H9 (cell line): ENCODE results near the gene TSPYL6. TPM values are rescaled to one million over a fixed set of nuclear protein-coding genes. Genes with fewer than 3 reads are reported as not detected.
"Not testable (repeated sequence)": the region's sequence is repeated elsewhere in the genome, so short reads cannot be mapped to it uniquely, and the experiment has no call there.

Source experiments
- DNase-seq: peaks from one replicate; pipeline ENCODE4 v3.0.0-alpha.2; 2017
- H2AFZ ChIP-seq: one replicate; pipeline ENCODE4 v1.6.1; 2013; ENCODE audit warnings: mild to moderate bottlenecking, low read length, control low read depth, moderate library complexity
- H2AK5ac ChIP-seq: 2 replicates; pipeline ENCODE4 v1.6.1; 2013; ENCODE audit warnings: low read length, control low read depth, mixed read lengths; ENCODE audit not compliant: insufficient read length
- H2BK120ac ChIP-seq: one replicate; pipeline ENCODE4 v1.6.1; 2013; ENCODE audit warnings: low read depth, mild to moderate bottlenecking, low read length, control low read depth, inconsistent platforms; ENCODE audit not compliant: poor library complexity, severe bottlenecking
- H2BK12ac ChIP-seq: 2 replicates; pipeline ENCODE4 v1.6.1; 2013; ENCODE audit warnings: low read length, control low read depth, mixed read lengths, low read depth; ENCODE audit not compliant: insufficient read length
- H2BK15ac ChIP-seq: 2 replicates; pipeline ENCODE4 v1.6.1; 2013; ENCODE audit warnings: low read depth, low read length, control low read depth
- H2BK20ac ChIP-seq: one replicate; pipeline ENCODE4 v1.6.1; 2013; ENCODE audit warnings: low read depth, mild to moderate bottlenecking, low read length, control low read depth, inconsistent platforms; ENCODE audit not compliant: poor library complexity, severe bottlenecking
- H2BK5ac ChIP-seq: 2 replicates; pipeline ENCODE4 v1.6.1; 2013; ENCODE audit warnings: low read length, control low read depth, mixed read lengths; ENCODE audit not compliant: insufficient read length
- H3K14ac ChIP-seq: 2 replicates; pipeline ENCODE4 v1.6.1; 2013; ENCODE audit warnings: low read length, control low read depth; ENCODE audit not compliant: insufficient read depth
- H3K18ac ChIP-seq: 2 replicates; pipeline ENCODE4 v1.6.1; 2013; ENCODE audit warnings: low read depth, mild to moderate bottlenecking, mixed read lengths, low read length, control low read depth; ENCODE audit not compliant: insufficient read length
- H3K23ac ChIP-seq: 2 replicates; pipeline ENCODE4 v1.6.1; 2013; ENCODE audit warnings: low read length, control low read depth, mixed read lengths, low read depth; ENCODE audit not compliant: insufficient read length
- H3K23me2 ChIP-seq: 2 replicates; pipeline ENCODE4 v1.6.1; 2013; ENCODE audit warnings: low read depth, mild to moderate bottlenecking, mixed read lengths, low read length, control low read depth; ENCODE audit not compliant: insufficient read length, poor library complexity, severe bottlenecking
- H3K27ac ChIP-seq: 2 replicates; pipeline ENCODE4 v1.5.1; 2013; ENCODE audit warnings: low read length, control low read depth, mixed read lengths, low read depth; ENCODE audit not compliant: insufficient read length
- H3K27me3 ChIP-seq: 2 replicates; pipeline ENCODE4 v1.6.1; 2013; ENCODE audit warnings: low read length, control low read depth, inconsistent platforms; ENCODE audit not compliant: insufficient read depth
- H3K4ac ChIP-seq: 2 replicates; pipeline ENCODE4 v1.6.1; 2013; ENCODE audit warnings: low read depth, mild to moderate bottlenecking, control low read depth, inconsistent platforms, low read length, moderate library complexity
- H3K4me1 ChIP-seq: 2 replicates; pipeline ENCODE4 v1.6.1; 2013; ENCODE audit warnings: low read length, control low read depth, inconsistent platforms; ENCODE audit not compliant: insufficient read depth
- H3K4me2 ChIP-seq: 2 replicates; pipeline ENCODE4 v1.6.1; 2013; ENCODE audit warnings: low read length, control low read depth, mixed read lengths; ENCODE audit not compliant: insufficient read length, insufficient read depth
- H3K56ac ChIP-seq: 2 replicates; pipeline ENCODE4 v1.6.1; 2013; ENCODE audit warnings: low read depth, mild to moderate bottlenecking, mixed read lengths, low read length, control low read depth; ENCODE audit not compliant: insufficient read length
- H3K79me1 ChIP-seq: 2 replicates; pipeline ENCODE4 v1.6.1; 2013; ENCODE audit warnings: low read depth, mild to moderate bottlenecking, moderate library complexity, low read length, control low read depth, inconsistent platforms; ENCODE audit not compliant: insufficient read depth, poor library complexity, severe bottlenecking
- H3K79me2 ChIP-seq: 2 replicates; pipeline ENCODE4 v1.6.1; 2013; ENCODE audit warnings: low read length, control low read depth, inconsistent platforms; ENCODE audit not compliant: insufficient read depth
- H3K9ac ChIP-seq: 2 replicates; pipeline ENCODE4 v1.6.1; 2013; ENCODE audit warnings: low read length, control low read depth, mixed read lengths; ENCODE audit not compliant: insufficient read length; ENCODE audit errors: extremely low read depth
- H3K9me3 ChIP-seq: one replicate; pipeline ENCODE4 v1.6.1; 2013; ENCODE audit warnings: low read depth, low read length, inconsistent platforms; ENCODE audit not compliant: control insufficient read depth
- H3T11ph ChIP-seq: one replicate; pipeline ENCODE4 v1.6.1; 2013; ENCODE audit warnings: mild to moderate bottlenecking, low read length, control low read depth, inconsistent platforms
- H4K20me1 ChIP-seq: one replicate; pipeline ENCODE4 v1.6.1; 2013; ENCODE audit not compliant: control insufficient read depth, insufficient read length, insufficient read depth
- H4K5ac ChIP-seq: 2 replicates; pipeline ENCODE4 v1.6.1; 2013; ENCODE audit warnings: low read depth, mild to moderate bottlenecking, mixed read lengths, low read length, control low read depth; ENCODE audit not compliant: insufficient read length
- H4K8ac ChIP-seq: replicated peaks from 2 replicates; pipeline ENCODE4 v1.6.1; 2013; ENCODE audit warnings: low read length, control low read depth, mixed read lengths, low read depth; ENCODE audit not compliant: insufficient read length
- H4K91ac ChIP-seq: 2 replicates; pipeline ENCODE4 v1.6.1; 2013; ENCODE audit warnings: low read depth, mild to moderate bottlenecking, moderate library complexity, mixed read lengths, low read length, control low read depth; ENCODE audit not compliant: insufficient read length
- H3K27ac Mint-ChIP-seq, 3 experiments: 2 replicates in 2 of 3; 3 replicates in 1 of 3; pipeline ENCODE4 v1.8.0; 2020 to 2021; ENCODE audit warnings: mixed read lengths in 3 of 3, mild to moderate bottlenecking in 1 of 3, moderate library complexity in 1 of 3
- H3K27me3 Mint-ChIP-seq: 2 replicates; pipeline ENCODE4 v1.8.0; 2021; ENCODE audit warnings: low read depth, mild to moderate bottlenecking, moderate library complexity, mixed read lengths
- H3K36me3 Mint-ChIP-seq, 3 experiments: 2 replicates in 2 of 3; 3 replicates in 1 of 3; pipeline ENCODE4 v1.8.0; 2020 to 2021; ENCODE audit warnings: low read depth in 3 of 3, mixed read lengths in 3 of 3; ENCODE audit not compliant: insufficient read depth in 1 of 3
- H3K4me1 Mint-ChIP-seq, 2 experiments: 2 replicates each; pipeline ENCODE4 v1.8.0; 2020; ENCODE audit warnings: mixed read lengths in 2 of 2
- H3K4me3 Mint-ChIP-seq, 2 experiments: 2 replicates in 1 of 2; 3 replicates in 1 of 2; pipeline ENCODE4 v1.8.0; 2020 to 2021; ENCODE audit warnings: mild to moderate bottlenecking in 2 of 2, mixed read lengths in 2 of 2, moderate library complexity in 1 of 2
- H3K9me3 Mint-ChIP-seq, 2 experiments: 2 replicates in 1 of 2; 3 replicates in 1 of 2; pipeline ENCODE4 v1.8.0; 2020; ENCODE audit warnings: mild to moderate bottlenecking in 2 of 2, mixed read lengths in 2 of 2, moderate library complexity in 1 of 2
- CTCF ChIP-seq: fragments of 200-600 bp; sonication (generic); conservative IDR thresholded peaks from 3 replicates; pipeline ENCODE4 v1.8.0; 2021; ENCODE audit warnings: antibody characterized with exemption, mild to moderate bottlenecking
- WGBS: extraction: QIAGEN DNeasy Blood & Tissue Kit; methylation state at CpG from one replicate; pipeline ENCODE4 v1.1.7; 2013; ENCODE audit warnings: missing lambda C conversion rate, low lambda C conversion rate, mixed read lengths; ENCODE audit not compliant: insufficient read length; ENCODE audit errors: extremely low coverage; 5-methylcytosine and 5-hydroxymethylcytosine counted together
- total RNA-seq: library from RNA; stranded (reverse); gene quantifications from 2 replicates; pipeline ENCODE4 v1.2.1, GENCODE V29; 2021

TSPYL6 gene
- total RNA-seq, 1 experiment from 2014 or later = not detected

- Histone ChIP-seq H3T11ph (no peak overlapping the region), H2BK20ac (no peak overlapping the region), H4K5ac (no peak overlapping the region), H2BK15ac (no peak overlapping the region), H2BK5ac (no peak overlapping the region), H3K14ac (no peak overlapping the region), H3K79me1 (no peaks in the 10 kb centered on the region), H3K9ac (no peak overlapping the region), H3K56ac (no peak overlapping the region), H3K23me2 (no peaks in the 10 kb centered on the region), H3K79me2 (no peaks in the 10 kb centered on the region; the same call in 1 of the 2 replicates), H2BK12ac (no peak overlapping the region), H3K4me1 (no peaks in the 10 kb centered on the region), H2AFZ (no peak overlapping the region), H3K27ac (no peak overlapping the region), H2AK5ac (no peak overlapping the region), H2BK120ac (no peak overlapping the region), H4K91ac (no peak overlapping the region), H3K4me2 (no peak overlapping the region), H3K23ac (no peak overlapping the region), H3K4ac (no peak overlapping the region), H3K9me3 (no peaks in the 10 kb centered on the region), H3K27me3 (peaks cover 4% of the 10 kb centered on the region; the same call in 1 of the 2 replicates), H4K20me1 (no peaks in the 10 kb centered on the region), H3K18ac (no peak overlapping the region), H4K8ac (no peak overlapping the region)
- Mint-ChIP-seq H3K4me1 (peaks cover 7% of the 10 kb centered on the region in 2 experiments), H3K27ac (no peak overlapping the region), H3K9me3 (no peaks in the 10 kb centered on the region), H3K36me3 (no peaks in the 10 kb centered on the region), H3K4me3 (no peak overlapping the region), H3K27me3 (peaks cover 23% of the 10 kb centered on the region)
- no peak for DNase-seq
- WGBS = no CpG with 5 or more reads among the region's 5 CpGs
- TF ChIP-seq CTCF = no peak
Observed at GRCh38 chr2:54295911-54296310, 39.9 kb upstream of the TSPYL6 start.

GRCh38 chr2:54294665-54295064 lies 38.6 kb upstream of the TSPYL6 start:
- not testable (repeated sequence) for H4K20me1 ChIP-seq, H2BK120ac ChIP-seq, H3K36me3 Mint-ChIP-seq, H3K18ac ChIP-seq, H3K23me2 ChIP-seq, H2BK15ac ChIP-seq, H2BK12ac ChIP-seq, H3K27me3 ChIP-seq, H3K9ac ChIP-seq, H3K9me3 ChIP-seq, H3K4me3 Mint-ChIP-seq, H3K23ac ChIP-seq, H3K9me3 Mint-ChIP-seq, H3K27ac ChIP-seq, H3K14ac ChIP-seq, H2BK5ac ChIP-seq, H4K8ac ChIP-seq, H2AFZ ChIP-seq, H2BK20ac ChIP-seq, H3K4me2 ChIP-seq, H3K56ac ChIP-seq, H2AK5ac ChIP-seq, H4K91ac ChIP-seq, DNase-seq, H3K4ac ChIP-seq, H3K79me1 ChIP-seq, H4K5ac ChIP-seq, H3K4me1 ChIP-seq, H3K27ac Mint-ChIP-seq, H3K79me2 ChIP-seq, H3T11ph ChIP-seq
- peaks cover 19 to 20% of the 10 kb centered on the region in 2 experiments for H3K4me1 Mint-ChIP-seq
- peaks cover 35% of the 10 kb centered on the region for H3K27me3 Mint-ChIP-seq
- WGBS = no CpG with 5 or more reads among the region's 2 CpGs
